T1000 (cell line): ENCODE data around the gene UBL5.

ENCODE experiments used
- DNase-seq: peaks from one replicate; lab custom pipeline; 2025; ENCODE audit warnings: mixed read lengths; lab: John Stamatoyannopoulos, UW

The UBL5 gene

DNA sequence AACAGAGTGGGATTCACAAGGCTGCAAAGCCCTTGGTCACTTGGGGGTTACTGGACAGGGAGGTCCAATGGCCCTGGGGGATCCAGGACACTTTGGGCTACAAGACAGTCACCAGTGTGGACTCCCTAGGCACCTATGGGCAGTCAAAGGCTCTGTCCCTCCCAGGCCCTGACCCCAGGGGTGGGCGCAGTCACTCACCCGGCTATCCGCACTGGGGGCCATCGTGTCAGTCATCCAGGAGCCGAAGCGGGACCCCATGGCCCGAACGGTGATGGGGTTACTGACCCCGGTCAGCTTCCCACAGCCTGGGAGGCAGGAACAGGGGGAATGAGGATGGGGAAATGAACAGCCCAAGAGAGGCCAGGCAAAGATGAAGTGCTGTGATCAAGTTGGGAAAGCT lies 28.9 kb downstream of the UBL5 start:
- no peak for DNase-seq

GRCh38 chr19:9857076-9857721 lies 29.5 kb downstream of the UBL5 start:
- no peak for DNase-seq

GRCh38 chr19:9857920-9858746 lies 30.4 kb downstream of the UBL5 start:
- no peak for DNase-seq

GRCh38 chr19:9858766-9859165 lies 31.0 kb downstream of the UBL5 start:
- no peak for DNase-seq

- no peak for DNase-seq
These were observed 32.7 kb downstream of the UBL5 start for GRCh38 chr19:9860407-9860806.

DNA sequence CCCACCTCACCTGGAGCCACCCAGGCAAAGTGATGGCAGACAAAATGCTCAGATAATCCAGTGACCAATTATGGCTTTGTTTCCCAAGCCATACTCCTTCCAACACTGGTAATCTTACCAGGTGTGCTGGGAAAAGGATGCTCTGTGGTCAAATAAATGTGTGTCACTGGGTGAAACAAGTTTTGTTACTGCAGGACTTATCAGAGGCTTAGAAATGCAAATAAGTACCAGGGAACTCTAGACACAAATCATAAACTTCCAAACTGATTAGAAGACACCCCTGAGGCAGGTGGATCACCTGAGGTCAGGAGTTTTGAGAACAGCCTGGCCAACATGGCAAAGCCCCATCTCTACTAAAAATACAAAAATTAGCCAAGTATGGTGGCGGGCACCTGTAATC lies 33.8 kb downstream of the UBL5 start:
- no peak for DNase-seq

- DNase-seq = no peak
These were observed 35.2 kb downstream of the UBL5 start for GRCh38 chr19:9862938-9863337.

DNA sequence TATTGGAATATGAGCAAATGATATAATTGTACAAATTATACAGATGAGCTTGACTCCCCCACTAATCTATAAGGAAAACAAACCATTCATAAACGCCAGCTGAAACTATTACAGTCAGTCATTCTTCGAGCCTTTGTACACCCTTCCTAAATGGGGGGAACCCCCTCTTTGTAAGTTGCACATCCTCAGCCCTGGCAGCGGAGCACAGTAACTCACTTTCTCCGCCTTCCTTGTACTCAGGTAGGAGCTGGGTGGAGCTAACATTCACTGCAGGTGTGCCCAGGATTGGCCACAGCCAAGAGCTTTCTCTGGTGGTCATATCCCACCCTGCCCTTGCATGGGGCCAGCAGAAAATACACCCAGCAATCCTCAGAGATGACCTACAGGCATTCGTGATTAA lies 36.0 kb downstream of the UBL5 start:
- DNase-seq = no peak

GRCh38 chr19:9865732-9866501 lies 38.2 kb downstream of the UBL5 start:
- no peak for DNase-seq

GRCh38 chr19:9868983-9869617 lies 41.4 kb downstream of the UBL5 start:
- no peak for DNase-seq

DNA sequence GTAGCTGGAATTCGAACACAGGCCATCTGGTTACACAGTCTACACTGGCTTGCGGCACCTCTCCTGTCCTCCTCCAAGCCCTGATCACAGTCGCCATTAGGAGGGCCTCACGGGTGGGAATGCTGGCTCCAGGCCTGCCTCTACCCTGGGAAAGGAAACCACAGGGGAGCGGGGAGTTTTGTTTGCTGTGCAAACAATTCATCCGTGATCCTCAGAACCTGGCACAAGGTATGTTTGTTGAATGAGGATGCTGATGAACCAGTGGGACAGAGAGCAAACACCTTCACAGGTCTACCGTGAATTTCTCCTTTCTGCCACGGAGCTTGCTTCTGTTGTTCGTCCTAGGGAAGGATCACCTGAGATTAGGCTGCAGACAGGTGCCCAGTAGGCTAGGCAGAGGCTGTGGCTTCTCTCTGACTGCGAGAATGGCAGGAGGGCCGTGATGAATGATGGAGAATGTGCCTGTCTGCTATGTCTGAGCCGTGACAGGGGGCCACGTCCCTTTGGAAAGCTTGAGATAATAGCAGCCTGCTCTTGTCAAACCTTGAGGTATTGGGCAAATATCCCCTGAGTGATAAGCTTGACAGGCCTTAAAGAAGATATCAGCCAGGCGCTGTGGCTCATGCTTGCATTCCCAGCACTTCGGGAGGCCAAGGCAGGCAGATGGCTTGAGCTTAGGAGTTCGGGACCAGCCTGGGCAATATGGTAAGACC lies 44.1 kb downstream of the UBL5 start:
- DNase-seq = no peak

DNA sequence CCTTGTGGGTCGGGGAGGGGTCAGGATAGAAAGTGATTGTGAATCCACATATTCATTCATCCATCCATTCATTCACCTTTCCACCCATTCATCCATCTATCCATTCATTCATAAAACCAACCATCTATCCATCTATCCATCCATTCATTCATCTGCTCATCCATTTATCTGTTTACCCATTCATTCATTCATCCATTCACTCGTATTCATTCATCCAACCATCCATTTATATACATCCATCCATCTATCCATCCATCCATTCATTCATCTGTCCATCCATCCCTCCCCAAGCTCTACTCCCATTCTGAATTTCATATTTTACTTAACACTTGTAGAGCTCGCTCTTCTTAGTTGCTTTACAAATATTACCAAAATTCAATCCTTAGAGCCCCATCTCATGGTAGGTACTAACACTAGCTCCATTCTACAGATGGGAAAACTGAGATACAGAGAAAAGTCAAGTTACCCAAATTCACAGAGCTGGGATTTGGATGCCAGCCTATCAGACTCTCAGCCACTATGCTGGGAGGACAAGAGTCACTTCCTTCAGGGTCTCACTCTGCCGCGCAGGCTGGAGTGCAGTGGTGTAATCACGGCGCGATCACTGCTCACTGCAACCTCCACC lies 45.0 kb downstream of the UBL5 start:
- DNase-seq = no peak

GRCh38 chr19:9875031-9875627 lies 47.4 kb downstream of the UBL5 start:
- no peak for DNase-seq

GRCh38 chr19:9875796-9876195 lies 48.1 kb downstream of the UBL5 start:
- no peak for DNase-seq

- no peak for DNase-seq
These were observed 50.2 kb downstream of the UBL5 start for GRCh38 chr19:9877780-9878510.

DNA sequence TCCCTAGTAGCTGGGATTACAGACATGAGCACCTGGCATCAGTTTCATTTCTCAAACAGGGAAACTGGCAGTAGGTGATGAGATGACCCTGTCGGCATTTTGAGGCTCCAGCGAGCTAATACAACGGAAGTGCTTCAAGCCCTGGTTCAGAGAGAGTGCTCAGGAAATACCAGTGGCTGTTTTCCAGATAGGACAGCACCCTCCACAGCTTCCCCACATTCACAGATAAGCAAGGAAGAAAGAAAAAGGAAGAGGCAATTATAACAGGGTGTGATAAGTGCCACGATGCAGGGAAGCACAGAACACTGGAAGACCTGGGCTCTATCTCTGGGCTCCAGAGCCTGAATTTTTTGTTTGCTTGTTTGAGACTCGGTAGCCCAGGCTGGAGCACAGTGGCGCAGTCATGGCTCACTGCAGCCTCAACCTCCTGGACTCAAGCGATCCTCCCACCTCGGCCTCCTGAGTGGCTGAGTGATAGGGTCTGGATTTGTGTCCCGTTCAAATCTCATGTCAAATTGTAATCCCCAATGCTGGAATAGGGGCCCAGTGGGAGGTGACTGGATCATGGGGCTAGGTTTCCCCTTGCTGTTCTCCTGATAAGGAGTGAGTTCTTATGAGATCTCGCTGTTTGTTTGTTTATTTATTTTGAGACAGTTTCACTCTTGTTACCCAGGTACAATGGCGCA lies 50.9 kb downstream of the UBL5 start:
- DNase-seq = no peak
